ENCODE data around the gene CCDC192.

CCDC192 gene

GRCh38 chr5:127967983-127968592, 264.9 kb downstream of the CCDC192 start:
- Histone ChIP-seq H3K9ac (no peak overlapping the region), H3K4me2 (no peak overlapping the region), H3K4me1 (ENCODE audit: low read depth, poor library complexity, severe bottlenecking) (peaks cover 9% of the 10 kb centered on the region), H3K79me2 (ENCODE audit: insufficient read depth, low read depth) (no peaks in the 10 kb centered on the region), H3K27ac (no peak overlapping the region), H3K36me3 (ENCODE audit: insufficient read depth) (no peaks in the 10 kb centered on the region), H2AFZ (ENCODE audit: low read depth) (no peak overlapping the region), H3K27me3 (ENCODE audit: insufficient read depth, low read depth) (no peaks in the 10 kb centered on the region), H4K20me1 (ENCODE audit: insufficient read depth) (no peaks in the 10 kb centered on the region), H3K4me3 (IDR thresholded peaks at IDR 0.05; ENCODE audit: insufficient read depth, low read depth, low read length) (no peak overlapping the region)
- TF ChIP-seq, protein P1, sequence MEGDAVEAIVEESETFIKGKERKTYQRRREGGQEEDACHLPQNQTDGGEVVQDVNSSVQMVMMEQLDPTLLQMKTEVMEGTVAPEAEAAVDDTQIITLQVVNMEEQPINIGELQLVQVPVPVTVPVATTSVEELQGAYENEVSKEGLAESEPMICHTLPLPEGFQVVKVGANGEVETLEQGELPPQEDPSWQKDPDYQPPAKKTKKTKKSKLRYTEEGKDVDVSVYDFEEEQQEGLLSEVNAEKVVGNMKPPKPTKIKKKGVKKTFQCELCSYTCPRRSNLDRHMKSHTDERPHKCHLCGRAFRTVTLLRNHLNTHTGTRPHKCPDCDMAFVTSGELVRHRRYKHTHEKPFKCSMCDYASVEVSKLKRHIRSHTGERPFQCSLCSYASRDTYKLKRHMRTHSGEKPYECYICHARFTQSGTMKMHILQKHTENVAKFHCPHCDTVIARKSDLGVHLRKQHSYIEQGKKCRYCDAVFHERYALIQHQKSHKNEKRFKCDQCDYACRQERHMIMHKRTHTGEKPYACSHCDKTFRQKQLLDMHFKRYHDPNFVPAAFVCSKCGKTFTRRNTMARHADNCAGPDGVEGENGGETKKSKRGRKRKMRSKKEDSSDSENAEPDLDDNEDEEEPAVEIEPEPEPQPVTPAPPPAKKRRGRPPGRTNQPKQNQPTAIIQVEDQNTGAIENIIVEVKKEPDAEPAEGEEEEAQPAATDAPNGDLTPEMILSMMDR (conservative IDR thresholded peaks at IDR 0.05; ENCODE audit: low read depth, low read length) = no peak

- Histone ChIP-seq H3K79me2 (ENCODE audit: insufficient read depth, low read depth) (no peaks in the 10 kb centered on the region), H3K4me2 (no peak overlapping the region), H3K27me3 (ENCODE audit: insufficient read depth, low read depth) (no peaks in the 10 kb centered on the region), H3K9ac (no peak overlapping the region), H3K4me1 (ENCODE audit: low read depth, poor library complexity, severe bottlenecking) (peaks cover 9% of the 10 kb centered on the region), H4K20me1 (ENCODE audit: insufficient read depth) (no peaks in the 10 kb centered on the region), H3K27ac (no peak overlapping the region), H3K4me3 (IDR thresholded peaks at IDR 0.05; ENCODE audit: insufficient read depth, low read depth, low read length) (no peak overlapping the region), H3K36me3 (ENCODE audit: insufficient read depth) (no peaks in the 10 kb centered on the region), H2AFZ (ENCODE audit: low read depth) (no peak overlapping the region)
- TF ChIP-seq, protein P1 (conservative IDR thresholded peaks at IDR 0.05; ENCODE audit: low read depth, low read length) = no peak
Observed at GRCh38 chr5:127969002-127969401, 265.8 kb downstream of the CCDC192 start.

DNA sequence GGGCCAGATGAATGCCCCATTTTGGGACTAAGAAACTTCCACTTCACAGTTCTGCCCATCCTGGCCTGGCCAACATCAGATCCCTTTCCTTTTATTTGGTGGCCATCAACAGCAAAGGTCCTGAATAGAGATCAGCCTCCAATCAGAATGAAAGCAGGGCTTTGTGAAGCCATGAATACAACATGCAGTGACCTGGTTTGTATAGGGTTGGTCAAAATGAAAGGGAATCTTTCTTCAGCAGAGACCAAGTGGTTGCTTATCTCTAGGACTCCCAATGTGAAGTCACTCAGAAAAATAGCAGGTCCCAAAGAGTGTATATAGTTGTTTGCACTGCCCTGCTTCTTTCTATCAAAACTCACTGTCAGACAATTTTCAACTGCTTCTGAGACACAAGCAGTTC, 266.5 kb downstream of the CCDC192 start:
- Histone ChIP-seq H2AFZ (ENCODE audit: low read depth) (no peak overlapping the region), H3K36me3 (ENCODE audit: insufficient read depth) (no peaks in the 10 kb centered on the region), H3K27ac (no peak overlapping the region)

DNA sequence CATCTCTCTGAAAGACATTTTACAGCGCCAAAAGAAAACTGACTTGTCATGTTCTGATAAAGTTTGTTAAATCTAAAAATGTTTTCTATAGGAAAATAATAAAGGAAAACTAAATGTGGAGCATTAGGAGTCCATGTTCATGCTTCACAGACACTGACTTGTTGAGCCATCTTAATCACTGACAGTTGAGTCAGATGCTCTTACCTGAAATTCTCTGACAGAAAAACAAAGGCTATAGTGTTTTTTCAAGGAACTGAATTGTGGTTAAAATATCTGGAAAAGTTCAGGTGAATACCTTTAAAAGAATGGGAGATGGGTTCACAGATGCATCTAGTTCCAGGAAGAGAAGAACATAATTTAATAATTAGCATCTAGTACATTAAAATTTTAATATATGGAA, 266.9 kb downstream of the CCDC192 start:
- Histone ChIP-seq H4K20me1 (ENCODE audit: insufficient read depth) (no peaks in the 10 kb centered on the region), H3K4me1 (ENCODE audit: low read depth, poor library complexity, severe bottlenecking) (peaks cover 9% of the 10 kb centered on the region), H3K27me3 (ENCODE audit: insufficient read depth, low read depth) (no peaks in the 10 kb centered on the region), H3K4me2 (no peak overlapping the region; the same call in 1 of the 2 replicates), H2AFZ (ENCODE audit: low read depth) (no peak overlapping the region), H3K79me2 (ENCODE audit: insufficient read depth, low read depth) (no peaks in the 10 kb centered on the region), H3K36me3 (ENCODE audit: insufficient read depth) (no peaks in the 10 kb centered on the region), H3K27ac (no peak overlapping the region), H3K4me3 (IDR thresholded peaks at IDR 0.05; ENCODE audit: insufficient read depth, low read depth, low read length) (no peak overlapping the region), H3K9ac (no peak overlapping the region)
- TF ChIP-seq, protein P1 (conservative IDR thresholded peaks at IDR 0.05; ENCODE audit: low read depth, low read length) = no peak

More for the DNA sequence above, 266.5 kb downstream of the CCDC192 start:
- TF ChIP-seq, protein P1 (conservative IDR thresholded peaks at IDR 0.05; ENCODE audit: low read depth, low read length) = no peak
- H3K9ac ChIP-seq = no peak overlapping the region
- H3K27me3 ChIP-seq (ENCODE audit: insufficient read depth, low read depth) = no peaks in the 10 kb centered on the region
- H3K79me2 ChIP-seq (ENCODE audit: insufficient read depth, low read depth) = no peaks in the 10 kb centered on the region
- no peak overlapping the region for H3K4me3 ChIP-seq (IDR thresholded peaks at IDR 0.05; ENCODE audit: insufficient read depth, low read depth, low read length)
- peaks cover 9% of the 10 kb centered on the region for H3K4me1 ChIP-seq (ENCODE audit: low read depth, poor library complexity, severe bottlenecking)
- H3K4me2 ChIP-seq = no peak overlapping the region
- no peaks in the 10 kb centered on the region for H4K20me1 ChIP-seq (ENCODE audit: insufficient read depth)

Measured in KMS-11 (cell line).